HG02798 (cell line): ENCODE measurements around the gene WIPF2.

Source experiments
- ATAC-seq: cut with Tn5 transposase; IDR thresholded peaks from one replicate; pipeline ENCODE4 v1.9.1; 2021; ENCODE audit warnings: mild to moderate bottlenecking; ENCODE audit not compliant: unreplicated experiment, poor library complexity

The WIPF2 gene

DNA sequence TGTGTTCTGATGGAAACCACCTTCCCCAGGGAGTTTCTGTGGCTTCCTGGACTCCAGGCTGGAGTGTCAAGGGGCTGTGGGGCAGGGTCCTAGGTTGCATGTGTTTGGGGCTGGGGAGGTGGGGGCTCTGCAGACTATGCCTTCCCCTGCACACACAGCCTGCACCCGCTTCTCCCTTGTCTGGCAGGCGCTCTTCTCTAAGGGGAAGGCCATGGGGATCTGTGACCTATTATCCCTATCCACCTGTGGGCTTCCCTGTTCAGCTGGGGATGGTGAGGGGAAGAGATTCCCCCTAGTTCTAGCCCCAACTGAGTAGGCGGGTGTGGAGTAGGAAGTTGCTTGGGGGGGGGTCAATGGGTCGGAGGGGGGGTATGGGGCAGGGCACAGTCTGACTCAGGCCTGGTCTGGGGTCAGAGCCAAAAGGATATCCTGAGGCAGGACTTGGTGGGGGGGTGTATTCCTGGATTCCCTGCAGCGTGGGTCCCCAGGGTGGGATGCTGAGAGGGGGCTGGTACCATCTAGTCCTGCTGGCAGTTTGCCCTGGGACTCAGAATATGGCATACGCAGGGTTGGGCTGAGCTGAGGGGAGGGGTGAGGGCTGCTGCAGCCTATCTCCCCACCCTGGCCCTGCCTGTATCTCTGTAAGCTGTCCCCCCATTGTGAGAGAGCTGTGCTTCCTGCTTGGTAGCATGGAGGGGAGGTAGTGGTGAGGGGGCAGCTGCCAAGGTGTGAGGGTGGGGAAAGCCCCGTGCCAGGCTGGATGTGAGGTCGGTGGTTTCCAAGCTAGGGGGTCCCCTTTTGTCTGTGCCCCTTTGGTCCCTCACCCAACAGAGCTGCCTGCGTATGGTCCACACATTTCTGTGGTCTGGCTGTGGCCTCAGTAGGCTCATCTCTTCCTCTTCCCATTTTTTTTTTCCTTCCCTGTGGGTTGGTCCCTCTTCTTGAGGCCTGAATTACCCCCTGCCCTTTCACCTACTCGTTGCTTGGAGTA lies 104.6 kb downstream of the WIPF2 start:
- no peak for ATAC-seq

DNA sequence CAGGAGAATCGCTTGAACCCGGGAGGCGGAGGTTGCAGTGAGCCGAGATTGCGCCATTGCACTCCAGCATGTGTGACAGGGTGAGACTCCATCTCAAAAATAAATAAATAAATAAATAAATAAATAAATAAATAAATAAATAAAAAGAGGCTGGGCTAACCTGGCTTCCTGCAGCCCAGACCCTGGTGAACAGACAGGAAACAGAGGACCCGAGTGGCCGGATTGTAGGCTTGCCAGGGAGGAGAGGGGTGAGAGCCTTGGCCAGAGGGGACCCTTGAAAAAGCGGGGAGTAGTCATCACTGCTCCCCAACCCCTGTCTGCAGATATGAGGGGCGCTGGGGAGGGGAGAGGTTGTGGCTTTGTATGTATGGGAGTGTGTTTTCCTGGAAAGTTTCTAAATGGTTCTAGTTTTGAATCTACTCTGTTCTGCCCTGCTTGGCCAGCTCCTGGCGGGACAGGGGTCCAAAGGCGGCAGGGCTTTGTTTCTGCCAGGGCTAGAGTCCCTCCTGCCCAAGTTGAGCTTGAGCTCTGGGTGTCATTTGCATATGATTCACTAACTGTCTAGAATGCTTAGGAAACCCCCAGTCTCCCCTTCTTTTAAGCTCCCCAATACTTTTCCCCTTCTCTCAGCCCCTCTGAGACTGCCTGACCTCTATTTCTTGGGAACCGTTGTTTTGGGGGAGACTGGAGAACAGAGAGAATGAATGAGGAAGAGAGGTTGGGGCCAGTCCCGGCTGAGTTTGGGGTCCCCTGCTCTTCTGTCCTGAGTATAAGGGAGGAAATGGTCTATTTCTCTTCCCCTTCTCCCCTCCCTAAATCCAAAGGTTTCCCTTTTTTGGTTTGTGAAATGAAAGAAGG lies 106.3 kb downstream of the WIPF2 start:
- ATAC-seq, result no peak

DNA sequence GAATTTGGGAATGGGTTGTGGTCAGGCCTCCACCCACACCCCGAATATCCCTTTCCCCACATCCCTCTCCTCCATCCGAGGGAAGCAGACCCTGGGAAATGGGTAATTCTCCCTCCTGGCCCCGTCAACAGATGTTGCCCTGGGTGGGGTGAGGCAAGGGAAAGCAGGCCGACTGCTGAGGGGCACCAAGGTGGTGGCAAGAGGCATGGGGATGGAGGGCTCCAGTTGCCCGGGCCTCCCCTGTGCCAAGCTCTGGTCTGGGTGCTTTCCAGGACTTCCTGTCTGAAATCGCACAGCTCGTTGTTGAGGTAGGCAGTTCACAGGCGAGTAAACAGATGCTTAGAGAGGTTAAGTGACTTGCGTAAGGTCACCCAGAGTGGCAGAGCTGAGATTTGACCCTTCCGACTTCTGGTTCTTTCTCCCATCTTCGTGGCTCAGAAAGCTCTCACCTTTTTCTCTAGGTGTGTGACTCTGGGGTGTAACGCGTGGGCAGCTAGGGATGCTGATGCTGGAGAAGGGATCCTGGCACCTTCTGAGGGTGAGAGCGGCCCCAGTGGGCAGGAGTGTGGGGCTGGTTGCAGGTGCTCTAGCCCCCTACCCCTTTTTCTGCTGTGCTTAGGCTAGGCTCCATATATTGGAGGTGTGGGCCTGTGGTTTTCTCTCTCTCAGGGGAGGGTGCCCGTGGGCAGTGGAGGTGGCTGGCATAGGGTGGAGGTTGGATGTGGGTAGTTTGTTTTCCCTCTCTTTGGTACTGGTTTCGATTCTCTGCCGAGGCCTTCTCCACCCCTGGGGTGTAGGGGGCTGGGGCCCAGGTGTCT lies 107.1 kb downstream of the WIPF2 start:
- ATAC-seq, result no peak

DNA sequence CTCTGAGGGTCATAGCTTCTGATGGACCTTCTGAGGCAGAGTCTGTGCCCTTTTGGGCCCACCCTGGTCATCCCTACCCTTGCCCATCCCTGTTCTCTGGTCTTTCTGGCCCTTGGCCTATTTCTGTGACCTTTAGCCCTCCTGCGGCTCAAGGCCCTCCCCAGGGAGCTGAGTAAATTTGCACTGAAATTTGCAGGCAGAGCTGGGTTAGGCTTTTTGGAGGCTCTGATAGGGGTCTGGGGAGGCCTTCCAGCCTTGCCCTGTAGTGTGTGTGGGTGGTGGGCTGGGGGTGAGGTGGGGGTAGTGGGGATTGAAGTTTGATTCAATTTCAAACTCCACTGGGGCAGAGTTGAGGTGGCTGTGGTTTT lies 107.7 kb downstream of the WIPF2 start:
- no peak for ATAC-seq

DNA sequence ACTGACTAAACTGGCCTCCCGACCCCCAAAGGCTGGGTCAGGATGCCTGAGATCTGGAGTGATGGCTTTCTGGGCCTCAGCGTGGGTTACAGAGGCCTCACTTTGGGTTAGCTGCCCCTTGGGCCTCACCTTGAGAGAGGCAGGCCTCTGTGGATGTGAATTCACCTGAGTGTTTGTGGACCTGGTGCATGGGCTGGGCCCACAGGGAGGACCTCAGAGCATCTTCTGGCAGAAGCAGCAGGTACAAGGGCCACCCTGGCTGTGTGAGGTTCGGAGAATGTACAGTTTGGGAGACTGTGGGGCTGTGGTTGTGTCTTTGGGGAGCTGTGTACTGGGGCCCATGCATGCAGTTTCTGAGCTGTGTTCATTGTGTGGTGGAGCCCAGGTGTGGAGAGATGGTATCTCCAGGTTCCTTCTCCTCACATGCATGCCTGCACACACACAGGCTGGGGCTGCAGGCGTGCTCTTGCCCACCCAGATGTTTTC lies 108.2 kb downstream of the WIPF2 start:
- no peak for ATAC-seq

DNA sequence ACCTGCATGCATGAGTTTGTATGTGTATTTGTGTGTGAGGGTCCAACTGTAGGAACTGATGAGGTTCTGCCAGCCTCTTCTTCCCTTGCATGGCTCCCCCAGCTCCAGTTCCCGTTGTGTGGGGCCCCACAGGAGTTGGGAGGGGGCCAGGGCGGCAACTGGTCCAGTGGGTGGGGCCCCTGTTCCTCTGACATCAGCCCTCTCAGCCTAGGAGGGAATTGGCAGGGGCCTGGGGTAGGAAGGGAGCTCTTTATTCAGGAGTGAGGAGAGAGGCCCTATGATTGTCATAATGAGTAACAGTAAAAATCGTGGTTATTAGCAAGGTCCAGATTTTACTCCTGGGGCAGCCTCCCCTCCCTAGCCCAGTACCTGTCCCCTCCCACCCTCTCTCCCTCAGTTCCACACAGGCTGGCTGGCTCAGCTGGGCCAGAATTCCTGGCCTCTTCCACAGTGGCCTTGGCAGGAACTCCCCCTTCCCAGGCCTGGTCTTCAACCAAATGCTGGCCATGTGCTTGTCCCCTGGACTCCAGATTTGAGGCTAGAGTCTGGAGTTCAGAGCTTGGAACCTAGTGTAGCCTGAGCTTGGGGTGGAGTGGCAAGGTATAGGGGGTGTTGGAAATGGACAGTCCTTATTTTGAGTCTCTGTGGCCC lies 108.8 kb downstream of the WIPF2 start:
- no peak for ATAC-seq

DNA sequence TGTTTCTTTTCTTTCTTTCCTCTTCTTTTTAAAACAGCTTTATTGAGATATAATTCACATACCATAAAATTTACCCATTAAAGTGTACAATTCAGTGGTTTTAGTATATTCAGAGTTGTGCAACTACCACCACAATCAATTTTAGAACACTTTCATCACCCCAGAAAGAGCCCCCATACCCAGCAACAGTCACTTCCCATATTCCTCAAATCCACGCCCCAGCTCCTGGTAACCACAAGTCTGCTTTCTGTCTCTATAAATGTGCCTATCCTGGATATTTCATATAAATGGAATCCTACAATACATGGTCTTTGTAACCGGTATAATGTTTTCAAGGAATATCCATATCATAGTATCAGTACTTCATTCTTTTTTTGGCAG lies 109.3 kb downstream of the WIPF2 start:
- no peak for ATAC-seq

DNA sequence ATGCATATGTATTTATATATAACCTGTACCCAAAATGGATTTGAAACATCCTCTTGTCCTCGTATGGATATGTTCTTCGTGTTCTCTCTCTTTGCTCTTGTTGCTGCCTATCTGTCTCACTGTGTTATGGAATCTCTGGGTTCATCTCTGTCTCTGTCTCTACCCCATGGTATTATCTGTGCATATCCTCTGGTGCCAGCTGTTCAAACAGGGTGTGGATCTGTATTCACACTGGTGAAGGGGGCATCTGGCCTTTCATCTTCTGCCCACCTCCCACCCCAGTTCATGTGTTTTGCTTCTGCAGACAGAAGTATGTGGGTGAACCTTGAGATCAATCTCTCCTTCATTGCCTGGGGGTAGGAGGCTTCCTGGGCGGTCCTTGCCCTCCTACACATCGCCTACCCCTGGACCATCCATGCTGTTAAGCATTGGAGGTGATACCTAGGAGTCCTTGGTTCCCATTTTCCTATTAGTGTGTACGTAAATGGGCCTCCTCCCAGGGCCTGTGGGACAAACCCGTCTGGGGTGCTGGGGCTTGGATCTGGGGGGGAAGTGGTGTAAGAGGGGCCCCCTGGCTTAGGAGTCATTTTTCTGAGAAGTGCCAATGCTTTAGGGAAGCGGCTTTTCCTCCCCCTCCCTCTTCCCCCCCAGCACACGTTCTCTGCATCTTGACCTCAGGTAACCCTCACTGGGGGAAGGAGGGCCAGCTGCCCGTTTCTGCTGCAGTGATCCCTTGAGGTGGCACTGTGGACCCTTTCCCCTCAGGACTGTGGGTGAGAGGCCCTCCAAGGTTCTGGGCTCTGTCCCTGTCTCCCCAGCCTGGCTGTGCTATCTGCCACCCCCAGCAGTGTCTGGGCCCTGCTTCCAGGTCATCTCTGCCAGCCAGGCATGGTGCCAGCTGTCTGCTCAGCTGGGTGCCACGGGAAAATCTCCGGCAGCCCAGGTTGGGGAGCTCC lies 111.0 kb downstream of the WIPF2 start:
- no peak for ATAC-seq

DNA sequence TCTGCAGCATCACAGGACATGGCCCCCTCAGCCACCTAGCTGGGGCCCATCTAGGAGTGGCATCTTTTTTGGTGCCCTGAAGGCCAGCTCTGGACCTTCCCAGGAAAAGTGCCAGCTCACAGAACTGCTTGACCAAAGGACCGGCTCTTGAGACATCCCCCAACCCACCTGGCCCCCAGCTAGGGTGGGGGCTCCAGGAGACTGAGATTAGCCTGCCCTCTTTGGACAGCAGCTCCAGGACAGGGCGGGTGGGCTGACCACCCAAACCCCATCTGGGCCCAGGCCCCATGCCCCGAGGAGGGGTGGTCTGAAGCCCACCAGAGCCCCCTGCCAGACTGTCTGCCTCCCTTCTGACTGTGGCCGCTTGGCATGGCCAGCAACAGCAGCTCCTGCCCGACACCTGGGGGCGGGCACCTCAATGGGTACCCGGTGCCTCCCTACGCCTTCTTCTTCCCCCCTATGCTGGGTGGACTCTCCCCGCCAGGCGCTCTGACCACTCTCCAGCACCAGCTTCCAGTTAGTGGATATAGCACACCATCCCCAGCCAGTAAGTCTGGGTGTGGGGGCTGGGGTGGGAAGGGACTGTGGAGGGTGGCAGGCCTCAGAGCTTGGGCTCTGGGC lies 111.9 kb downstream of the WIPF2 start:
- ATAC-seq, result no peak

DNA sequence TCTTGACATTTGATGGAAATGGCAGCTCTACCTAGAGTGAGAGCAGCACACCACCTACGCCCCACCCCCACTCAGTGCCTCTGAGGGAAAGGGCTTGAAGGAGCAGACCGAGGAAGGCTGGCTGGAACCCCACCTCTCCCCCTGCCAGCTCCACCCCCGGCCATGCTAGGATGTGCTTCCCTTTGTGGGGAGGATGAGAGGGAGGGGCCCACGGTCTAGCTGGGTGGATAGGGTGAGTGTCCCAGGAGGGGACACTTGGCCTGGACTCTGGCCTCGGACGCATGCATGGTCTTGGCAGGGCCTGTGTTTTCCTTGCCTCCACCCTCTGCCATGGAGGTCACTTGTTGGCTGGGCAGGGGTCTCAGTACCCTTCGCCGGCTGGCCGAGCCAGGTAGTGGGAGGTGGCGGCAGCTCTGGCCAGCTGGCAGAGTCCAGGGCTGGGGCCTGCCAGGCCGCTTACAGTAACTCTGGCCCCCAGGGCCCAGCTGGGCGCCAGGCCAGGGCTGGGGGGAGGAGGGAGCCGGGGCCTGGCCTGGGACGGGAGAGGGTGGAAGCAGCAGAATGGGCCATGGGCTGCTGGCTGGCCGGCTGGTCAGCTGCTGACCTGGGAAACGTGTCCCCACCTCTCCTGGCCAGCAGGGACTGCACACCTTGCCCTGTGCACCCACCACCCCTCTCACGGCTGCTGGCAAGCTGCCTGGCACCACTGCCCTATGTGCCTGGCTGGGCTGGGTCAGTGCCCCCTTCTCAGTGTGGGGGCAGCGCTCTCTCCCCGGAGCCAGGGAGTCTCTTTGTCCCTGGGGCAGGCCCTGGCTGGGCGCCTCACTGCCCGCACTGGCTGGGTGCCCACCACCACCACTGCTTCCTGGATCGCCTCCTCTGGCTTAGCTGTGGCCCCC lies 112.9 kb downstream of the WIPF2 start:
- no peak for ATAC-seq
